GM12892 (cell line): ENCODE results near the gene DUT.

Experiments used
- DNase-seq: peaks from one replicate; pipeline ENCODE4 v3.0.0; 2011; ENCODE audit not compliant: insufficient read length
- FAIRE-seq: peaks from 2 replicates; lab custom pipeline; 2011; peaks lifted over from hg19 to GRCh38; lab: Jason Lieb, UNC
- POLR2A ChIP-seq: IDR thresholded peaks from 2 replicates; pipeline ENCODE4 v1.6.1; 2011; ENCODE audit warnings: low read depth, low read length, control low read depth
- POLR2AphosphoS5 ChIP-seq: IDR thresholded peaks from 2 replicates; pipeline ENCODE4 v1.6.1; 2011; ENCODE audit warnings: low read depth, low read length, control low read depth
- TAF1 ChIP-seq: IDR thresholded peaks from 2 replicates; pipeline ENCODE4 v1.6.1; 2011; ENCODE audit warnings: low read depth, mild to moderate bottlenecking, control low read depth, low read length, borderline replicate concordance

DUT gene

DNA sequence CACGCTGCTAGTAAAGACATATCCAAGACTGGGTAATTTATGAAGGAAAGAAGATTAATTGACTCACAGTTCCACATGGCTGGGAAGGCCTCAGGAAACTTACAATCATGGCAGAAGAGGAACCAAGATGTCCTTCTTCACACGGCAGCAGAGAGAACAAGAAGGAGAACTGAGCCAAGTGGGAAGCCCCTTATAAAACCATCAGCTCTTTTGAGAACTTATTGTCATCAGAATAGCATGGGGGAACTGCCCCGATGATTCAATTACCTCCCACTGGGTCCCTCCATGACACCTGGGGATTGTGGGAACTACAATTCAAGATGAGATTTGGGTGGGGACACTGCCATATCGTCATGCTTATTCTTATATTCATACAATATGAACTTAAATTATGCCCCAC, 49.0 kb downstream of the DUT start:
- no peak for FAIRE-seq
- TF ChIP-seq TAF1 (no peak), POLR2AphosphoS5 (no peak), POLR2A (no peak)

GRCh38 chr15:48381861-48382260, 50.6 kb downstream of the DUT start:
- TF ChIP-seq POLR2AphosphoS5: no peak
- no peak for TF ChIP-seq POLR2A
- TF ChIP-seq TAF1: no peak
- FAIRE-seq (no peak), DNase-seq (no peak)

More for the DNA sequence above, 49.0 kb downstream of the DUT start:
- DNase-seq: no peak

- no peak for FAIRE-seq
- TF ChIP-seq POLR2AphosphoS5 (no peak), POLR2A (no peak), TAF1 (no peak)
Measured at GRCh38 chr15:48383031-48383430, 51.8 kb downstream of the DUT start.

DNA sequence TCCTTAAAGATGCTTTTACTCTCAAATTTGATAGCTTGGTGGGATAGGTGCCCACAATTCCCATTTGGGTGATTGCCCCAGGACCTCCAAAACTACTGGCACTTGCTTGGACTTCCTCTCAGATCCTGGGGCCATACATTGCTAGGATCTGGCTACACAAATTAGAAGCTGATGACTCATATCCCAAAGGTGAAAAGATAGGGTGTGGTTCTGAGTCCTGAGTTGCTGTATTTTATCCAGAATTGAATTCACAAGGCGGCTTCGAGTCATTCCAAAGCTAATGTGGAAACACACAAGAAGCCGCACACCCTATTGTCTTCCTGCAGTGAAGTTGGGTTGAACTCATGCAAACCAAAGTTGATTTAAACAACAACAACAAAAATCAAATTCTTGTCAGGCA, 53.4 kb downstream of the DUT start:
- no peak for DNase-seq
- FAIRE-seq: no peak
- TF ChIP-seq POLR2A (no peak), TAF1 (no peak), POLR2AphosphoS5 (no peak)

More at GRCh38 chr15:48383031-48383430, 51.8 kb downstream of the DUT start:
- DNase-seq: no peak

GRCh38 chr15:48385031-48385830, 54.0 kb downstream of the DUT start:
- FAIRE-seq: no peak
- TF ChIP-seq TAF1 (no peak), POLR2A (no peak), POLR2AphosphoS5 (no peak)
- no peak for DNase-seq

GRCh38 chr15:48388016-48388851, 57.0 kb downstream of the DUT start:
- FAIRE-seq (no peak), DNase-seq (no peak)
- TF ChIP-seq TAF1: no peak
- TF ChIP-seq POLR2A: no peak
- no peak for TF ChIP-seq POLR2AphosphoS5

GRCh38 chr15:48388910-48389309, 57.7 kb downstream of the DUT start:
- no peak for TF ChIP-seq POLR2A
- TF ChIP-seq POLR2AphosphoS5: no peak
- TF ChIP-seq TAF1: no peak
- FAIRE-seq (no peak), DNase-seq (no peak)

GRCh38 chr15:48389691-48390143, 58.5 kb downstream of the DUT start:
- DNase-seq (no peak), FAIRE-seq (no peak)
- no peak for TF ChIP-seq POLR2A
- no peak for TF ChIP-seq TAF1
- TF ChIP-seq POLR2AphosphoS5: no peak

GRCh38 chr15:48391950-48392349, 60.7 kb downstream of the DUT start:
- no peak for DNase-seq
- TF ChIP-seq POLR2AphosphoS5 (no peak), POLR2A (no peak), TAF1 (no peak)
- FAIRE-seq: no peak

GRCh38 chr15:48392356-48392755, 61.1 kb downstream of the DUT start:
- FAIRE-seq: no peak
- no peak for DNase-seq

More at GRCh38 chr15:48392356-48392755, 61.1 kb downstream of the DUT start:
- no peak for TF ChIP-seq POLR2A
- no peak for TF ChIP-seq POLR2AphosphoS5
